SU-DHL-6 (cell line): Measurements from ENCODE around the gene FLAD1.

Experiments
- CTCF ChIP-seq: fragments of 200-600 bp; sonication (generic); IDR thresholded peaks from one replicate; pipeline ENCODE4 v1.5.1; 2017; ENCODE audit warnings: antibody characterized with exemption, mild to moderate bottlenecking, low read length, moderate library complexity; ENCODE audit not compliant: insufficient read depth, poor library complexity, severe bottlenecking
- EZH2phosphoT487 ChIP-seq: fragments of 200-600 bp; sonication (generic), shearing (Covaris generic); conservative IDR thresholded peaks from 2 replicates; pipeline ENCODE4 v1.6.1; 2018; ENCODE audit warnings: mild to moderate bottlenecking, antibody characterized with exemption, low read length, moderate library complexity, mixed read lengths

- TF ChIP-seq CTCF (no peak), EZH2phosphoT487 (no peak)
These were observed 28.4 kb downstream of the FLAD1 start for GRCh38 chr1:155011437-155012025.
